ENCODE results near the gene VWA8.

Gene VWA8

DNA sequence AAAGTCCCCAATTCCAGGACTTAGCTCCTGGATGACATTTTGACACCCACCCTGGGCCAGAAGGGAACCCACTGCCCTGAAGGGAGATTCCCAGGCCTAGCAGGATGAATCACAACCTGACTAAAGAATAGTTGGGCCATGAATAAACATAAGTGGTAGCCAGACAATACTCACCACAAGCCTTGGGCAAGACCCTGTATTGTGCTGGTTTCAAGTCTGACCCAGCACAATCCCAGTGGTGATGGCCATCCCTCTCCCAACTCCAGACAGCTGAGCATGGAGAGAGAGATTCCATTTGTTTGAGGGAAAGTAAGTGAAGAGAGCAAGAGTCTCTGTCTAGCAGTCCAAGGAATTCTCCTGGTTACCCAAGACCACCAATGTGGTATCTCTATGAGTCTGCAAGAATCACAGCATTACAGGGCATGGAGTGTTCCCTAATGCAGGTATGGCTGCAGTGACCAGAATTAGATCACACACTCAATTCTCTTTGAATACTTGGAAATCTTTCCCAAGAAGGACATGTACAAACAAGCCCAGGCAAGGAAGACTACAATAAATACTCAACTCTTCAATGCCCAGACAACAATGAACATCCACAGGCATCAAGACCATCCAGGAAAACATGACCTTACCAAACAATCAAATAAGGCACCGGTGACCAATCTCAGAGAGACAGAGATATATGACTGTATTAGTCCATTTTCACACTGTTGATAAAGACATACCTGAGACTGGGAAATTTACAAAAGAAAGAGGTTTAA is 158.0 kb downstream of the VWA8 start:
- DNase-seq (ENCODE audit: low read depth in 2 of 2) = no peak

DNA sequence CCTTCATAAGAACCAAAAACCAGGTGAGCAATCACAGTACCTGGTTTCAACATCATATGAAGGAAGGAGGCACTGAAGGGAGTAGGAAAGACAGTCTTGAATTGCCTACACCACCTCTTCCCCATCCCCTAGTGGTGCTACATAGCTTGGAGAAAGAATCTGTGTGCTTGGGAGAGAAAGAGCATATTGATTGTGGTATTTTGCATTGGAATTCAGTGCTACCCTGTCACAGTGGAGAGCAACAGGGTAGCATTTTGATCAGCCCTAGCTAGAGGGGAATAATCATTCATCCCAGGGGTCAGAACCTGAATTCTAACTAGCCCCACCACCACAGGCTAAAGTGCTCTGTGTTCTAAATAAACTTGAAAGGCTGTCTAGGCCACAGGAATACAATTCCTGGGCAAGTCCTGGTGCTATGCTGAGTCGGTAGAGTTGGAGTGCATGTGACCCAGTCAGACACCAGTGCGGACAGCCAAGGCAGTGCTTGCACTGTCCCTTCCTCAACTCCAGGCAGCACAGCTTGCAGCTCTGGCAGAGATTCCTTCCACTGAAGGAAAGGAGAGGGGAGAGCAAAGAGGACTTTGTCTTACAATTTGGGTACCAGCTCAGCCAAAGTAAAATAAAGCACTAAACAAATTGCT is 158.7 kb downstream of the VWA8 start:
- DNase-seq (ENCODE audit: low read depth in 2 of 2) = no peak

DNA sequence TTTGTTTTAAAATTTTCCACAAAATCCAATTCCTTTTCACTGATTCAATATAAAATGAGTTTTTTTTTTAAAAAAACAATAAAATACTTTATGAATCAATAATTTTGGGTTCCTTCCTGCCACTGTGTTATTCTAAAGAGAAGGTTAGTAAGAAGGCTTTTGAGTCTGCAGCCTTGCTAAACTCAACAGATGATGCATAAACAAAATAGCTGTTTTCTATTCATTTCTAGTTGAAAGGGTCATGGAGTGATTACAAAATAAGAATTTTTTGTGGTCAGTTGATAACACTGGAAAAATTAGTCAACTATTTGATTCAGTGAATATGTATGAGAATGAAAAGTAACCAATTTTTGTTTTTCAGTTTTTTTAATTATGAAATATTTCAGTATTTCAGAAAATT is 169.9 kb downstream of the VWA8 start:
- no peak for DNase-seq (ENCODE audit: low read depth in 2 of 2)

DNA sequence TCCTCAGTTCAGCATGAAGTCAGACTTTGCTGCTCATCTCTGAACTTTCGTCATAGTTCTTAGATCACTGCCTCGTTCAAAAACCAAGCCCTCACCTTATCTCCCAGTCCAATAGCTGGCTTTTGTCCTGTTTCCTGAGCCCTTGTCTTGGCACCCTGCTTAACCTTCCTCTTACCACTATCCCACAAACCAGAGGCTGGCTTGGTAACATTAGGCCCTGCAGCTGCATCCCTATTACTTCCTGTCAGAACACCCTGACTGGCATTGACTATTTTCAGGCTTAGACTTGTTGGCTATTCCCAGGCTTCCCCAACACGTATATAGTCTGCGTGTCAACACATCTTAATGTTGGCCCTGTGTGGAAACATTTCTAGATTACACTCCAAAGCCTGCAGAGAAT is 172.4 kb downstream of the VWA8 start:
- DNase-seq (ENCODE audit: low read depth in 2 of 2) = no peak

DNA sequence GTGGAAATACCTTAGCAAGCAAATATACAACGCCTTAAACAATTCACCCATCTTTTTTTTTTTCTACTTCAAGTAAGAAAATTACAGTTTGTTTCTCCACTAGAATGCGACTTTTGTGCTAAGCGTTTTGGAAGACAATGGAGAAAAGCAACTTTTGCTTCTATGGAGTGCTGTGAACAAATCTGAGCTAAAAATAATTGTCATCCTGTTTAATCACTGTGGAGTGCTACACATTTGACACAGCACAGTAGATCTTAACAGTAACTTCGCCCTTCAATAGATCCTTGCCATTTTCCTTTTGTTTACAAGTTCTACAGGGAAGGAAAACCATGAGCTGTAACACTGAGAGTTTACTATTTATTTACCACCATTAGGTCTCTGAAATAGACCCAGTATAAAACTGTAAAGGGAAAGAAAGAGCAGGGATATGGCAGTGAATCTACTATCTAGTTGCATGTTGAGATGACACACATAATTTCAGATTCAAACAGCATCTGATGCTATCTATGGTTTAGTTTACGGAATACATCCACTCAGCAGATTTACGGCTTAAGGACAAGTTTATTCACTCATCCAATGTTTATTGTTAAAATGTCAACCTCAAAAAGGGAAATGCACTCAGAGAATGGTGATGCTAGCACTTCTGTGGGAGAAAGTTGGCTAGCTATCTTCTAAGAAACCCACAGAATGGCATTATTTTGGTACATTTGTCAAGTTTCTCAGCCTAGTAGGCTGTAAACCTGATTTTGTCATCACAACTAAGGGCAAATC is 175.3 kb downstream of the VWA8 start:
- no peak for DNase-seq (ENCODE audit: low read depth in 2 of 2)

DNA sequence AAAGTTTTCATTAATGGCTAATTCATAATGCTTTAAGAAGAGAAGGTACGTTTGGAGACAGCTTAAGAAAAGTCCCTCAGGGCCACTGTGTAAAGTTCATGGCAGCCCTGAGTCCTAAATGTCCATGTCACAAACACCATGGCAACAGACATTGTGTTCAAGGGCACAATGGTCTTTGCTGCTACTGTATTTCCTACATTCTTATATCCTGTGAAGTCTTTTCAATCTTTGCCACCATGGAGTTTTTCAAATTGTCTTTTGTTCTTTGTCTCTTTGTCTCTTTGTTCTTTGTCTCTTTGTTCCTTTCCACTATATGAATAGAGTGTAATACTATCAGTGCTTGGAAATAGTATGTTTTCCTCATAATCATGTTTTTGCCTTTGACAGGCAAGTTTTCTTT is 178.8 kb downstream of the VWA8 start:
- DNase-seq (ENCODE audit: low read depth in 2 of 2) = no peak

DNA sequence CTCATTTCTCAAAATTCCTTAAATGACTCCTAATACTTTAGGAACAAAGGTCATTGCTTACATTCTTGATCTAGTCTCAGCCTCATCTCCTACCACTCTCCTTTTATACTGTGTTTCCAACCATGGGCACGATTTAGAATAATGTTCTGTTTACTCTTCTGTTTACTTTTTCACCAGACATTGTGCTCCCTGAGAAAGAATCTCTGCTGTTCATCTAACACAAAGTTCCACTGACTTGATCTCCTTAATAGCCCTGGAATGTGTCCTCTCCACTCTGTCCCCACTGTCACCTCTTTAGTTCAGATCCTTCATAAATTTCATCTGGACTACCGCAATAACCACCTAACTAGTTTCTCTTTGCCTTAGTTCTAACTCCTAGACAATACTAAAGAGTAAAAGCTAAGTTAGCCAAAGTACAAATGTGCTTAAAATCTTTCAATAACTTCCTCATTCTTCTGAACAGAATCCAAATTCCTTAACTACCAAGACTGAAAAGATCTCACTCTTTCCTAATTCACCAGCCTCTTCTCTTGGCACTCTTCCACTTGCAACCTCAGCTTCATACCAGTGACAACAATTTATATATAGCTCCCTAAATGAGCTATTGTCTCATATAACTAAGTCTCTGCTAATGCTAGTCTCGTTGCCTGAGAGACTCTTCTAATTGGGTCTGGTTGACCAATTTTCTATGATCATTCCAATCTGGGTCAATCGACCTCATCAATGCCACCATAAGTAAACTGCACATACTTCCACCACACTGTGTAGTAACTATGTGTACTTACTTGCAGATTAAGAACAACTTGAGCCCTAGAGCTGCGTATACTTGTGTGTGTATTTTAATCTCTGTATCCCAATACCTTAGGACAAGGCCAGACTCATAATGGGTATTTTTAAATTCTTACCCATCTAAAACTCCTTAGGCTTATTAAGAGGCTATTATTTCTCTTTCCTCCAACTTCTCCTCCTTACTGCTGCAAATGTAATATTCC is 179.9 kb downstream of the VWA8 start:
- no peak for DNase-seq (ENCODE audit: low read depth in 2 of 2)

DNA sequence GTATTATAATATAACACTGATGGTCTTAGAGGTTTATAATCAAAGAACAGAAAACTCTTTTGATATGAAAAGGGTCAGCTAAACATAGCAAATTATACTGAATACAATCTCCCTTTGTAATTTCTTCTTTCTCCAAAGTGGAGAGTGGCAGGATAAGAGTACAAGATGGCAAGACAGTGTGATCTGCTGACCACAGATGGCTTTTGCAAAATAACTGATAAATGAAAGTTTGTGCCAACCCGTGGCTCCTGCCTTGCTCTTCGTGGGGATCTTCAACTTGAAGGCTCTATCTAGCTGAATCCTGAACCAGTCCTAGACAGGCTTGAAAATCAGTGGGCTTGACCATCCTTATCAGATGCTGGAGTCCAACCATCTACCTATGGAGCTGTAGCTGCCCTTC is 185.7 kb downstream of the VWA8 start:
- DNase-seq (ENCODE audit: low read depth in 2 of 2) = no peak

DNA sequence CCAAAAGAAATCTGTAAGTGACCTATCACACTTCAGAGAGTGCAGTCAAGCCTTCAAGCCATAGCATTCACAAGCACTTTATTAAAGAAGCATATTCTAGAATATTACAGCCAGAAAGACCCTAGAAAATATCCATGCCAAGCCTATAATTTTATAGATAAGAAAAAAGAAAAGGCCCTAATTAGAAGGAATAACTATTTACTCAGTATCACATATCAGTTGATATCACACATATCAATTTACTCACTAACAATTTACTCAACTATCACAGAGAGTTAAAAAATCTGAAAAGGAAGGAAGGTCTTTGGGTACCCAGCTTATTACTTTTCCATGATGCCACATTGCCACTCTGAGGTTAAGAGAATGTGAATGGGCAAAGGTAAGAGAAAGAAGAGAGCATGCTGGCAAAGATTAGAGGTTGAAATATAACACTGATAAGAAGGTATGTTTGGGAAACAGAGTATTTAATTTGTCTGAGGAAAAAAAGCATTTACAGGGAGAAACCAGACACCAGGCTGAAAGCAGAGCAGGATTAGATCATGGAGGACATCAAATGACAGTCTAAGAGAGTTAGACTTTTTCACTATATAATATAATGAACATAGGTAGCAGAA is 186.2 kb downstream of the VWA8 start:
- DNase-seq (ENCODE audit: low read depth in 2 of 2) = no peak

DNA sequence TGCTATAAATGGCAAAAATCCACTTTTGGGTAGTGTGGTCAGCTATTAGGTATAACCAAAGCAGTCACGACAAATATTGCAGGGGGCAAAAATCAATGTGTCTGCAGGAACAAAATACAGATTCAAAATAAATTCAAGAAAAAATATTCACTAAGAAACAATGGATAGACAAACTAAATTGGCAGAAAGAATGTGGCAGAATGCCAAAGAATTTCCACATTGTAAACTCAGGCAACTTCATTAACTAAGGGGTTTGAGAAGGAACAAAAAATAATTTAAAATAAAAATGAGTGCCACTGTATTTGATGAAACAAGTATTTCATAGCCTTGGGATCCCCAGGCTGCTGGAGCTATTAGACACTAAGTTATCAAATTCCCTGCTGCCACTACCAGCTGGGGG is 193.1 kb downstream of the VWA8 start:
- no peak for DNase-seq (ENCODE audit: low read depth in 2 of 2)

DNA sequence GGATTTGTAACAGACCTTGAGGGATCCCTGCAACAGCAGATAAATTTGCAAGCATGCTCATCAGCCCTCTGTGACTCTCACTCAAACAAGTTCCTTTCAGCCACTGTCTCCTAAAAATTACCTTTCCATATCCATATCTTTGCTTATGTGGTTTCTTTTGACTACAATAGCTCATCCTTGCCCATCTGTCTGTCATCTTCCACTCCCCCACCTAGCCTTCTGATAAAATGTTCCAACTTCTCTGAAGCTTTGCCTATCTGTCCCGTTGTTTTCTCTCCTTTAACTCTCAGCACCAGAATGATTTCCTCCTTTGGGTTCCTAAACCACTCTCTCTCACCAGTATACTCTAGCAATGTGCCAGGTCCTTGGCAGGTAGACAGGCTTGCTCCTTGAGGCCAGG is 194.5 kb downstream of the VWA8 start:
- DNase-seq (ENCODE audit: low read depth in 2 of 2) = no peak

DNA sequence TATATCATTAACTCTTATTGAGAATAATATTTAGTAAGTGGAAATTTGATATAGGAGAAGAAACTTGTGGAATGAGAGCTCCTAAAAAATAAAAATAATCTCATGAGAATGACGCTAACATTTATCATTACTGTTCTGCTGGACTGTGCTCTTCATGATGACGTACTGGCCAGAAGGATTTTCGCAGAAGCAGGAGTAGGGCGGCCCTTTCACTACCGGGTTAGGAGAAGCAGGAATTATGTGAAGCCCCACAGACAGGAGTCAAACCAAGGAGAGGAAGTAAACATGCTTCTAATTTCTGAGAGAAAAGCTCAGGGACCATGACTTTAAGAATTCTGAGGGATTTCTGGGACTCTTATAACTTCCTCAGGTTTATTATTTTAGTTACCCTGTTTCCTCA is 195.1 kb downstream of the VWA8 start:
- no peak for DNase-seq (ENCODE audit: low read depth in 2 of 2)

DNA sequence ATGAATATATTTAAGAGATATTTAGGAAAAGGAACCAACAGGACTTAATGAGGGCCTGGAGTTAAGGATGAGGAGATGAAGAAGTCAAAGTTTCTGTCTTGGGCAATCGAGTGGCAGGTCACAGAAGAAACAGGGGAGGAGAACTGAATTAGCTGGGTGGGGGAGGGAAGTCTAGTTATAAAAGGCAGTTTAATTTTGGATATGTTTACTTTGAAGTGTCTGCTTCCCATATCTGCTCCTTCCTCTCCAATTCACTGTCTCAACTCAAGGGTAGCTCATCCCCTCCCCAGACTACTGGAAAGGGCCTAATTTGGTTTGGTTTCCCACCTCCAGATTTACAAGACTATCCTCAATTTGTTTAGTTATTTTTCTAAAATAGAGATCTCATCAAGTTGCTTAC is 195.9 kb downstream of the VWA8 start:
- no peak for DNase-seq (ENCODE audit: low read depth in 2 of 2)

DNA sequence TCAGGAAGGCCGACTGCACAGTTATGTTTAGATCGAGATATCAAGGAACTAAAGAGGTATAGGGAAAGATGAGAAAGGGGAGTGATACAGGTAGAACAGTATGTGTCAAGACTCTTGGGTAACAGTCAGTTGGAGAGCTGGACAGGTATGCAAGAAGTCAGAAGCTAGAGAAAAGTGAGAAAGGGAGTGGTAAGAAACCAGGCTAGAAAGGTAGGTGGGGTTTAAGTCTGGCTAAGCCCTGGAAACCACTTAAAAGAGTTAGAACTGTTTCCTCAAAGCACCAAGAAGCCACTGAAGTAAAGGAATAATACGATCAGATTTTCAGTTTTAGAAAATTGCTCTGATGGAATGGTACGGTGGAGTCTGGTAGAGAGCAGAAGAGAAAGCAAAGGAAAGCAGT is 196.4 kb downstream of the VWA8 start:
- DNase-seq (ENCODE audit: low read depth in 2 of 2) = no peak

DNA sequence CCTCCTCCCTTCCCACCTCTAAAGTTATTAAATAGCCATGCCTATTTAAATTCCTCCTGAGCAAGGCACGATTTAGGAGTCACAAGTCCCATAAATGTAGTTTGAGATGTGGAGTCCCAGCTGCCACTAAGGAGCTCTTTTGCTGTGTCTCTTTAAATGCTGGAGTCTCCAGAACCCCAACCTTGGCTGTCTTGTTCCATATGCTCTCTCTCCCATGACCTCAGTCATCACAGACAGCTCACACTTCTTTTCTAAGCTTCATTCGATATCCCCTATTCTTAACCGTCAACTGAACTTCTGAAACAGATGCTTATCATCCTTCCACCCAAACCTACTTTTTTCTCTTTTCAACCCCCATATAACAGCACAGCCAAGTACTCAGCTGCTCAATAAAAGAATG is 197.1 kb downstream of the VWA8 start:
- DNase-seq (ENCODE audit: low read depth in 2 of 2) = no peak

DNA sequence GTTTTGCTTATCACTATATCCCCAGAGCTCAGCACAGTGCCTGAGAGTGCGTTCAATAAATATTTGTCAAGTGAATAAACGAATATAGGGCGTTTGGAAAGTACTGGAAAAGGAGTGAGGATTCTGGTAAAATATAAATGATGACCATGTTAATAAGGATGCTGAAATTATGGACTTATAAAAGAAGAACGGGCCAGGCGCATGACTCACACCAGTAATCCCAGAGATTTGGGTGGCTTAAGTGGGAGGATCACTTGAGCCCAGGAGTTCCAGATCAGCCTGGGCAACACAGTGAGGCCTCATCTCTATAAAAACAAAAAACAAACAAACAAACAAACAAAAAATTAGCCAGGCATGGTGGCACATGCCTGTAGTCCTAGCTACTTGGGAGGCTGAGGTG is 198.1 kb downstream of the VWA8 start:
- DNase-seq (ENCODE audit: low read depth in 2 of 2) = no peak

DNA sequence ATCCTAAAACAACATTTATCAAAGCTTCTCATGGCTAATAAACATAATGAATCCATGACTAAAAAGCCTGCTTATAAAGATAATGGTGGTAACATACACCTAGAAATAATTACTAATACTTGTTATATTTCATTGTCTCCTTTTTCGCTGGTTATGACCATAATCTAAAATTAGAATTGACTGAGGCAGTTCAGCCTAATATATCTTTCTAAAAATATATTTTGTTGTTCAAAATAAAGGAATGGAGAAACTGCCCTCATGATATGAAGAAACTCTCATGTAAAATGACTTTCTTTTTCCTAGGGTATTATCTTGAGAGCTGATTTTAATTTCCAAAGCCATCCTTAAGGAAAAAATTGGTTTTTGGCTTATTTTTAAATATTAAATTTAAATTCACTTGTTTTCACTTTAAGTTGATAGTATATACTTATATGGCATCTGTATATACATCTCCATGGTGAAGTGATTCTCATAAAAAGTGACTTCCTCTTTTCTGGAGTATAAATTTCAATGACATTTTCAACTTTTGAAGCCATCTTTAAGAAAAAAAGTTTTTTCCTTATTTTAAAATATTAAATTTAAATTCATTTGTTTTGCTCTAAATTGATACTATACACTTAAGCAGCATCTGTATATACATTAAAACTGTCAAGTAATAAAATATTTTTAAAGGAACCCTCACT is 204.6 kb downstream of the VWA8 start:
- no peak for DNase-seq (ENCODE audit: low read depth in 2 of 2)

DNA sequence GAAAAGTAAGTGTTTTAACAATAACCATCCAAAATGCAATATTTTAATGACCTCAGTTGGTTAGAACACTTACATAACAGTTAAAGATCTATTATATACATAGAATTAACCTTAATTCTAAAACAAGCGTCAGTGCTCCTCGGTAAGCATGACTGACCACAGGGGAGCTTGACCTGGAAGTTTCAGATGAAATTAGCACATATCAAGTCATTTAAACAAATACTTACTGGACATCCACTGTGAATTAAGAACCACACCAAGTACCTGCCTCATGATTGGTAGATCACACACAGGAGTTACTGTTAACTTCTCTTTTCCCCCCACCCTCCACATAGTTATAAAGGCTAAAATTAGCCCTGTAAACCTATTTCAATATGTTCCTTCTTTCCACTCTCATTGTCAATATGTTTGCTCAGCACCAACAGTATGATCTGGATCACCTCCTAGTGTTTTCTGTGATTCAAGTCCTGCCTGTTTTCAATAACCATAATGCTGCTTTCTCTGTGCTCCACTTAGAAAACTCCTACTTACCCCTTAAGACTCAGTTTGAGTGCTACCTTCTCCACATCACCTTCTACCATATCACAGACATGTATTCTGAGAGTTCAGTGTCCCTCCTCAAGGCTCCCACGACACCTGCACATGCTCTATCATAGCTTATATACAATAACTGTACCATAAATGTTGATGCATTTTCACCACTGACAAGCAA is 209.0 kb downstream of the VWA8 start:
- no peak for DNase-seq (ENCODE audit: low read depth in 2 of 2)

DNA sequence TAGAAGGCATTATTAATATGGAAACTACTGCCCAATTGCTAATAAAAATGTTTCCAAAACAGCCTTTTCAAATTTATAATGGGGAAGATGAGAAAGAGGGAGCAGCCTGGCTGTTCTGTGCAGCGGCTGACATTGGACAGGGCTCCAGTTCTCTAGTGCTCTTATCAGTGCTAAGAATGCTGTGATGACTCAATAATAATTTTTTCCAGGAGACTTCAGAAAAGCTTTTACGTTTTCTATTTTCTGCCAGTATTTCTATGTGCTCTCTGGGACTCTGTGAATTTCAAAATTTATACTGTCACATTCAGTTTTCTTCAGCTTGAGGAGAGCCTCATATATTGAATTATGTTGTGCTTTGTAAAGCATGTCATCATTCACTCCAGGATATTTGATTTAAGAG is 209.6 kb downstream of the VWA8 start:
- DNase-seq (ENCODE audit: low read depth in 2 of 2) = no peak

DNA sequence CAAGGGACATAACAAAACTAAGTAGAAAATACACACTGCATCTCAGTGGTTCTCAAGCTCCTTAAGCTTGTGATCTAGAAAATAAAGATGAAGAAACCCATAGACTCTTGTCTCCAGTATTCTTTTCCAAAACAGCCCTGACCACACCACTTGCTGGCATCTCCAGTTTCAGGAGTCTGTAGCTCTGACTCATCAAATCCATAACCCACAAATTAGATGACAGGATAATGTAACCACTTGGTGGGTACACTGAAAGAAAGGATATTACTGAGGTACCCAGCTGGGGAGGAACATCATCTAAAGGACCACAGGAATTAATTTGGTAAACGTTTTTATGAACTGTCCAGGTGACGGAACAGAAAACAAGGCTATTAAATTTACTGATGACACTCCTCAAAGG is 214.7 kb downstream of the VWA8 start:
- DNase-seq (ENCODE audit: low read depth in 2 of 2) = no peak
